GM21447 (cell line): ENCODE measurements around the gene SAT2.

Experiments used
- ATAC-seq: cut with Tn5 transposase; IDR thresholded peaks from one replicate; pipeline ENCODE4 v1.9.1; 2021; ENCODE audit not compliant: unreplicated experiment

The SAT2 gene

GRCh38 chr17:7592422-7593021 lies 35.1 kb downstream of the SAT2 start:
- ATAC-seq, result no peak

GRCh38 chr17:7591596-7591995 lies 36.0 kb downstream of the SAT2 start:
- no peak for ATAC-seq

GRCh38 chr17:7590743-7591142 lies 36.9 kb downstream of the SAT2 start:
- no peak for ATAC-seq

- no peak for ATAC-seq
Measured at GRCh38 chr17:7589891-7590691, 37.5 kb downstream of the SAT2 start, which contains the start of gene SOX15. Gene SOX15, minus strand, starts transcription at chr17:7590094. Its CDS starts 418 bp downstream, at chr17:7589676.

GRCh38 chr17:7589204-7589868 lies 38.3 kb downstream of the SAT2 start:
- ATAC-seq, result no peak

- ATAC-seq, result no peak
Measured at GRCh38 chr17:7588553-7589203, 38.9 kb downstream of the SAT2 start.

GRCh38 chr17:7587420-7588151 lies 40.0 kb downstream of the SAT2 start:
- no peak for ATAC-seq

GRCh38 chr17:7586673-7587419 lies 40.8 kb downstream of the SAT2 start:
- ATAC-seq, result no peak

- ATAC-seq, result peak; percentile 57
Measured at GRCh38 chr17:7583253-7584109, 44.1 kb downstream of the SAT2 start, which contains the start of gene MPDU1. Gene MPDU1, plus strand, starts transcription at chr17:7583852. Its CDS starts 11 bp downstream, at chr17:7583863.

GRCh38 chr17:7582396-7583252 lies 45.0 kb downstream of the SAT2 start:
- no peak for ATAC-seq

GRCh38 chr17:7580604-7581575 lies 46.7 kb downstream of the SAT2 start:
- no peak for ATAC-seq

GRCh38 chr17:7579834-7580603 lies 47.6 kb downstream of the SAT2 start:
- ATAC-seq, result no peak

GRCh38 chr17:7579001-7579833 lies 48.4 kb downstream of the SAT2 start, which contains the start of gene CD68:
Gene CD68, plus strand, starts transcription at chr17:7579638. Its CDS starts 40 bp downstream, at chr17:7579678.
- ATAC-seq, result peak; percentile 46

GRCh38 chr17:7577327-7578199 lies 50.1 kb downstream of the SAT2 start:
- no peak for ATAC-seq
